Activated CD4-positive, alpha-beta memory T cell treated with anti-CD3 and anti-CD28 coated beads for 36 hours (primary cell): ENCODE measurements around the gene FOS. TPM values are rescaled to one million over a fixed set of nuclear protein-coding genes. Genes with fewer than 3 reads are reported as not detected.

ENCODE experiments used
- CTCF ChIA-PET: fragments of 350-600 bp; sonication (Branson Sonifier 250); formaldehyde crosslinking; loops from one replicate; lab custom pipeline; 2021; ENCODE audit warnings: antibody characterized with exemption, inconsistent platforms; lab: Charles Lee
- POLR2A ChIA-PET: fragments of 350-600 bp; sonication (Branson Sonifier 250); formaldehyde crosslinking; loops from one replicate; lab custom pipeline; 2021; ENCODE audit warnings: antibody characterized with exemption; lab: Charles Lee
- DNase-seq: peaks from one replicate; pipeline ENCODE4 v3.0.0-alpha.2; 2020
- H3K27ac Mint-ChIP-seq: one replicate; pipeline ENCODE4 v1.8.0; 2021; ENCODE audit warnings: mixed read lengths
- H3K27me3 Mint-ChIP-seq: one replicate; pipeline ENCODE4 v1.8.0; 2021; ENCODE audit warnings: mixed read lengths
- H3K36me3 Mint-ChIP-seq: one replicate; pipeline ENCODE4 v1.8.0; 2021; ENCODE audit warnings: mixed read lengths
- H3K4me1 Mint-ChIP-seq: one replicate; pipeline ENCODE4 v1.8.0; 2021; ENCODE audit warnings: low read depth, mixed read lengths
- H3K4me3 Mint-ChIP-seq: one replicate; pipeline ENCODE4 v1.8.0; 2021; ENCODE audit warnings: mild to moderate bottlenecking, mixed read lengths
- H3K9me3 Mint-ChIP-seq: one replicate; pipeline ENCODE4 v1.8.0; 2021; ENCODE audit warnings: mixed read lengths
- intact Hi-C: fragments of 100-400 bp; cut with micrococcal nuclease; formaldehyde crosslinking; loops from one replicate; pipeline ENCODE4 v1.15.1; 2023
- total RNA-seq, 2 experiments: library from RNA; stranded (reverse); gene quantifications; one replicate each; pipeline ENCODE4 v1.2.3, GENCODE V29; 2021

Gene FOS
- total RNA-seq, 2 experiments from 2014 or later: 21.1 to 26.7 TPM

DNA sequence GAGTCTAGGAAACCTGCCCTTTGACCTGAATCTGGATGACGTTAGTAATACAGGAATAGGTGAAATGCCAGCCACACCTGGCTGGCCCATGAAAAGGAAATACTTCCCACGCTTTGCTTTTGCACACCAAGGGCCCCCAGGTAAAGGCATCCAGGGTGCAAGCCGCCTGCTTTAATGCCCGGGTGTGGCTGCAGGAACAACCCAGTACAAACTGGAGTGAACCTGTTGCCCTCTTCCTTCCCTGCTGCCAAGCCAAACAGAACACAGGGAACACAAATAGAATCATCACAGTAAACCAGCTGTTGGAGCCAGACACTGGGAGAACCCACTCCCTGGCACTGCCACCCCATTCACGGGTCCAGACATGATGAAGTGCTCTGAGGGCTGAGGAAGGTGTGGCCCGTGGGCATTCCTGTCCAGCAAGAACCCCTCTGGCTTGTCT lies 24.2 kb upstream of the FOS start:
- no peak overlapping the region for H3K4me3 Mint-ChIP-seq
- intact Hi-C loops: no loop called here
- CTCF ChIA-PET: no interaction called here
- peak overlapping the region; percentile 46 for H3K27ac Mint-ChIP-seq
- H3K27me3 Mint-ChIP-seq: peaks cover 4% of the 10 kb centered on the region
- POLR2A ChIA-PET: no interaction called here
- H3K36me3 Mint-ChIP-seq: no peaks in the 10 kb centered on the region
- H3K4me1 Mint-ChIP-seq: peaks cover 37% of the 10 kb centered on the region
- no peak for DNase-seq
- no peaks in the 10 kb centered on the region for H3K9me3 Mint-ChIP-seq

DNA sequence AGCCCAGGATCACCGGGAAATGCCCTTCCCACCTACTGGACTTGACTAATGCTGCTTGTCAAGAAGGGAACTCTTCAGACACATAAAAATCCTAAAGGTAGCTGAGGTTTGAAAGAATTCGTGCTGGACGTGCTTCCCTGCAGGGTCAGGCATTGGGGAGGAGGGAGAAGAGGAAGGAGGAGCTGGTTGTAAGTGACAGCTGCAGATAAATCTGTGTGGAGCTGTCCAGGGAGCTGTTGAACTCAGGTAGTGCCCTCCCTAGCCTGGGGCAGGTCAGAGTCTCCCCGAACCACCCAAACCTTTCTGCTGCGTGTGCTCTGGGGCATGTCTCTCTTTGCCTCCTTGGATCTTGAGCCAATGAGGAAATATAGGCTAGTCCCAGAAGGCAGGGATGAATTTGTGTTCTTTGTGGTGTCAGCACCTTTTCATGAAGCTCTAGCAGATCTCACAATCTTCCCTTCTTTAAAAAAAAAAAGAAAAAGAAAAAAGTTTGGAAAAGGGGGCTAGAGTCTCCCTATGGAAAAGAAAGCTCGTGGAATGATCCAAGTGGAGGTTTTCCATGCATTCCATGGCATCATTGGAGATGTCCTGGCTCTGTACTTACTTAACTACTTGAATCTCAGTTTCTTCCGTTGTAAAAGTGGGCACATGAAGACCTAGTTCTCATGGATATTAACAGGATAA lies 23.6 kb upstream of the FOS start:
- H3K27me3 Mint-ChIP-seq: peaks cover 4% of the 10 kb centered on the region
- H3K27ac Mint-ChIP-seq: peak overlapping the region; percentile 46
- ChIA-PET POLR2A (no interaction called here), CTCF (interaction anchor here (0.5 to 0.9 kb wide), 2 partner anchors 9 to 131 kb away, joined by 3 read pairs; no protein-coding TSS in a partner anchor)
- no peaks in the 10 kb centered on the region for H3K36me3 Mint-ChIP-seq
- H3K4me1 Mint-ChIP-seq: peaks cover 37% of the 10 kb centered on the region
- H3K9me3 Mint-ChIP-seq: no peaks in the 10 kb centered on the region
- no peak for DNase-seq
- intact Hi-C loops: no loop called here
- H3K4me3 Mint-ChIP-seq: no peak overlapping the region

- no peaks in the 10 kb centered on the region for H3K36me3 Mint-ChIP-seq
- ChIA-PET CTCF (interaction anchor here (0.9 to 1.3 kb wide), 5 partner anchors 9 to 44 kb away, joined by 3 to 6 read pairs (median 3); no protein-coding TSS in a partner anchor), POLR2A (interaction anchor here (1.3 to 2.2 kb wide), 8 partner anchors 8 to 309 kb away, joined by 5 to 19 read pairs (median 8); partner anchors contain the start of genes FOS and NEK9)
- no peaks in the 10 kb centered on the region for H3K9me3 Mint-ChIP-seq
- H3K27me3 Mint-ChIP-seq: peaks cover 4% of the 10 kb centered on the region
- peaks cover 25% of the 10 kb centered on the region for H3K4me1 Mint-ChIP-seq
- intact Hi-C loops: no loop called here
- no peak for DNase-seq
- H3K4me3 Mint-ChIP-seq: peak overlapping the region; percentile 86
- H3K27ac Mint-ChIP-seq: peak overlapping the region; percentile 39
These were observed 20.4 kb upstream of the FOS start for GRCh38 chr14:75258079-75258802.

GRCh38 chr14:75258803-75259509 lies 19.7 kb upstream of the FOS start:
- peak overlapping the region; percentile 84 for H3K27ac Mint-ChIP-seq
- H3K27me3 Mint-ChIP-seq: peaks cover 6% of the 10 kb centered on the region
- ChIA-PET POLR2A (interaction anchor here (1.0 to 2.2 kb wide), 11 partner anchors 9 to 308 kb away, joined by 3 to 19 read pairs (median 7); partner anchors contain the start of genes FOS, NEK9 and TMED10), CTCF (interaction anchor here (0.7 to 1.3 kb wide), 8 partner anchors 8 to 303 kb away, joined by 3 to 6 read pairs (median 4); no protein-coding TSS in a partner anchor)
- H3K4me1 Mint-ChIP-seq: peaks cover 25% of the 10 kb centered on the region
- peak; percentile 99 for DNase-seq
- H3K4me3 Mint-ChIP-seq: peak overlapping the region; percentile 86
- no peaks in the 10 kb centered on the region for H3K36me3 Mint-ChIP-seq
- no peaks in the 10 kb centered on the region for H3K9me3 Mint-ChIP-seq
- intact Hi-C loops: loop anchor here (1.0 kb wide), 3 partner anchors 10 to 35 kb away; partner anchors contain the start of gene FOS

- Mint-ChIP-seq H3K27me3 (peaks cover 6% of the 10 kb centered on the region), H3K9me3 (no peaks in the 10 kb centered on the region), H3K4me3 (peak overlapping the region; percentile 86), H3K36me3 (no peaks in the 10 kb centered on the region), H3K4me1 (peaks cover 25% of the 10 kb centered on the region), H3K27ac (peak overlapping the region; percentile 84)
- intact Hi-C loops: loop anchor here (1.0 kb wide), 3 partner anchors 10 to 35 kb away; partner anchors contain the start of gene FOS
- DNase-seq: no peak
- ChIA-PET POLR2A (interaction anchor here (1.0 to 2.2 kb wide), 11 partner anchors 9 to 307 kb away, joined by 3 to 19 read pairs (median 7); partner anchors contain the start of genes FOS, NEK9 and TMED10), CTCF (interaction anchor here (0.9 to 1.3 kb wide), 3 partner anchors 8 to 302 kb away, joined by 3 to 5 read pairs (median 4); no protein-coding TSS in a partner anchor)
These were observed 19.1 kb upstream of the FOS start for GRCh38 chr14:75259510-75259855.

GRCh38 chr14:75260025-75260763 lies 18.4 kb upstream of the FOS start:
- Mint-ChIP-seq H3K9me3 (no peaks in the 10 kb centered on the region), H3K4me1 (peaks cover 25% of the 10 kb centered on the region), H3K27ac (no peak overlapping the region), H3K4me3 (no peak overlapping the region), H3K27me3 (peaks cover 2% of the 10 kb centered on the region), H3K36me3 (no peaks in the 10 kb centered on the region)
- intact Hi-C loops: no loop called here
- ChIA-PET POLR2A (interaction anchor here (2.2 kb wide), 1 partner anchor 21 kb away, joined by 7 read pairs; no protein-coding TSS in a partner anchor), CTCF (no interaction called here)
- no peak for DNase-seq

DNA sequence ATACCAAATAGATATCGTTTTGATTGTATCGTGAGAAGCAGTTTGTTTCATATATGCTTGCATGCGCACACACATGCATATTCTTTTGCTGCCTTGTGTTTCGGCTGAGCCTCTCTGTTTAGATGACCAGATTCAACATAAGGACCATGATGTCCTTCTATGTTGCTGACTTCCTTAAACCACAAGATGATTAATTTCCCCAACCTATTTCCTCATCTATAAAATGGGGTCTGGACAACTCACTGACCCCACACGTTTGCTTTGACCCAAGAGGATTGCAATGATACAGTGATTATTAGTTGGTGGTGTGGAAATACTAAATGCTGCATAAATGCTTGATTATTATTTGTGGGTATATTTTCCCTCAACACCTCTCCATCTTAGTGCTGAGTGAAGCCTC lies 16.8 kb upstream of the FOS start:
- ChIA-PET CTCF (no interaction called here), POLR2A (no interaction called here)
- intact Hi-C loops: no loop called here
- Mint-ChIP-seq H3K4me3 (no peak overlapping the region), H3K4me1 (peaks cover 23% of the 10 kb centered on the region), H3K36me3 (no peaks in the 10 kb centered on the region), H3K27ac (no peak overlapping the region), H3K9me3 (no peaks in the 10 kb centered on the region), H3K27me3 (peaks cover 2% of the 10 kb centered on the region)
- no peak for DNase-seq

DNA sequence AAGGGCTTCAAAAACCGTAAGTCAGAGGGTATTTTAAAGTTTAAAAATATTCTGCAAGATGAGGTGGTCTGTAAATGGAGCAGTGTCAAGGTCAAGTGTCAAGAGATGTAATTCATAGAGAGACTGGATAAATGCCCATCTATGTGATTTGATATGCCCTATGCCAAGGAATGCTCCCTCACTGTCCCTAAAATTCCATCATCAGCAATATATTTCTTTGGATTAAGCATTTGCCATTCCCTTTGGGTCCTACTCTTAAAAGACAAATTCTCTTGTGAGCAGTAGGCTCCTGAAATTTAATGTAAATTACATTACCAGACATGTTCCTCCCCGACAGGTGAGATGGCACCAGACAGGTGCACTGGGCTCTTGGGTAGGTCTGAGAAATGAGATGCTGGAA lies 16.0 kb upstream of the FOS start:
- intact Hi-C loops: no loop called here
- H3K27me3 Mint-ChIP-seq: peaks cover 2% of the 10 kb centered on the region
- no peak overlapping the region for H3K4me3 Mint-ChIP-seq
- H3K4me1 Mint-ChIP-seq: peaks cover 17% of the 10 kb centered on the region
- no peaks in the 10 kb centered on the region for H3K9me3 Mint-ChIP-seq
- H3K36me3 Mint-ChIP-seq: no peaks in the 10 kb centered on the region
- no peak overlapping the region for H3K27ac Mint-ChIP-seq
- CTCF ChIA-PET: no interaction called here
- POLR2A ChIA-PET: no interaction called here
- no peak for DNase-seq

DNA sequence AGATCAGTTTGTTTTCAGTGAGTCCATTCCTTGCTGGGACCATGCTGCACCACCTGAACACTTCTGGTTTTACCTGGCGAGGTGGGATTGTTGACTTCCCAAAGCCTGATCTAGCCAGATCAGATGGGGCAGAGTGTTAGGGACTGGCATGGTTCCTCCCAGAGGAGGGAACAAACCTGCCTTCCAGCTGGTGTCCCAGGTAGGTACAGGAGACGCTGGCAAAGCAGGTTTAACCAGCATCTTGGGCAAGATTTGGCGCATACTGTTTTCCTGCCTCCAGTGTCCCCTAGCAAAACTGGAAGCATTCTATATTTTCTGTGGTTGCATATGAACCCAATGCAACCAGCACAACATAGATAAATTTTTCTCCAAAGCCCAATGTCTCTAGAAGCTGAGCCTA lies 14.6 kb upstream of the FOS start:
- Mint-ChIP-seq H3K4me3 (no peak overlapping the region), H3K27ac (no peak overlapping the region), H3K4me1 (peaks cover 12% of the 10 kb centered on the region), H3K27me3 (peaks cover 2% of the 10 kb centered on the region), H3K9me3 (no peaks in the 10 kb centered on the region), H3K36me3 (no peaks in the 10 kb centered on the region)
- intact Hi-C loops: no loop called here
- DNase-seq: no peak
- ChIA-PET CTCF (interaction anchor here (1.2 kb wide), 1 partner anchor 31 kb away, joined by 3 read pairs; no protein-coding TSS in a partner anchor), POLR2A (no interaction called here)

DNA sequence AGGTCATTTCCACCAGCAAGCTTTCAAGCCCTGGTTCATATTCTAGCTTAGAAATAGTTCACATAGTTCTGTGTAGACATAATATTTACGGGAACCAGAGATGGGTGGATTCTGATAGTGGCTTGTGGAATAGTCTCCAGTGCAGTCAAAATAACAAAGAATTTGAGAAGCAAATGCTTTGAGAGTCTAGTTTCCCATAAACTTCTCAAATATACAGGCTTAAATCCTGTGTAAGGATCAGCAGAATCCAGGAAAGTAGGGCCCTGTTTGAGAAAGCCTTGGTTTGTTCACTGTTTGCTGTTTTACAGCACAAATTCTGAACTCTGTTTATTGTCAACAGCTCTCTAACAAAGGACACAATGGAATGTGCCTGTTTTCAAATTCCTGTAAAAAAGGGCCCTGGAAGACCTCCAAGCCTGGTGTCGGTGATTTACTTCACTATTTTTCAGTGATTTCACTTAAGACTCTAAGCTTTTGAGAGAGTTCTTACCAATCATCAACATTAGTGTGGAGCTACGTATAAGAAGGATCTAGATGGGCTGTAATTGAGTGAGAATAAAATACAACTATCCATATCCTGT lies 11.4 kb upstream of the FOS start:
- ChIA-PET POLR2A (no interaction called here), CTCF (interaction anchor here (0.7 to 2.1 kb wide), 3 partner anchors 8 to 36 kb away, joined by 3 to 7 read pairs (median 3); no protein-coding TSS in a partner anchor)
- Mint-ChIP-seq H3K4me1 (peaks cover 3% of the 10 kb centered on the region), H3K4me3 (no peak overlapping the region), H3K27ac (no peak overlapping the region), H3K36me3 (no peaks in the 10 kb centered on the region), H3K9me3 (no peaks in the 10 kb centered on the region), H3K27me3 (peaks cover 2% of the 10 kb centered on the region)
- intact Hi-C loops: no loop called here
- no peak for DNase-seq
